GM18873 (cell line): ENCODE measurements around the gene UFSP1.
"Not testable (repeated sequence)": the region's sequence is repeated elsewhere in the genome, so short reads cannot be mapped to it uniquely, and the experiment has no call there.

Source experiments
- ATAC-seq: cut with Tn5 transposase; IDR thresholded peaks from one replicate; pipeline ENCODE4 v1.9.1; 2021; ENCODE audit warnings: mild to moderate bottlenecking, moderate library complexity, moderate number of reproducible peaks; ENCODE audit not compliant: unreplicated experiment, low FRiP score

Gene UFSP1

GRCh38 chr7:100888988-100889750 lies at the start of gene UFSP1:
UFSP1 (minus strand) TSS chr7:100889715; CDS start chr7:100889271, 444 bp downstream.
- ATAC-seq, result peak; percentile 10

- ATAC-seq, result not testable (repeated sequence)
Measured at GRCh38 chr7:100936167-100936566, 46.7 kb upstream of the UFSP1 start.

GRCh38 chr7:100935381-100935780 lies 45.9 kb upstream of the UFSP1 start:
- not testable (repeated sequence) for ATAC-seq

GRCh38 chr7:100933734-100934133 lies 44.2 kb upstream of the UFSP1 start:
- ATAC-seq, result no peak

- ATAC-seq, result no peak
Measured at GRCh38 chr7:100929808-100930174, 40.3 kb upstream of the UFSP1 start.

- ATAC-seq, result not testable (repeated sequence)
Measured at GRCh38 chr7:100923616-100924015, 34.1 kb upstream of the UFSP1 start.

- no peak for ATAC-seq
Measured at GRCh38 chr7:100921039-100921438, 31.5 kb upstream of the UFSP1 start.

GRCh38 chr7:100919779-100920437 lies 30.4 kb upstream of the UFSP1 start:
- ATAC-seq, result not testable (repeated sequence)

- not testable (repeated sequence) for ATAC-seq
Measured at GRCh38 chr7:100919335-100919734, 29.8 kb upstream of the UFSP1 start.

- ATAC-seq, result no peak
Measured at GRCh38 chr7:100914879-100915447, 25.4 kb upstream of the UFSP1 start.

GRCh38 chr7:100914208-100914878 lies 24.8 kb upstream of the UFSP1 start:
- no peak for ATAC-seq

GRCh38 chr7:100911484-100911883 lies 22.0 kb upstream of the UFSP1 start:
- no peak for ATAC-seq

GRCh38 chr7:100910443-100910842 lies 20.9 kb upstream of the UFSP1 start:
- ATAC-seq, result not testable (repeated sequence)

- no peak for ATAC-seq
Measured at GRCh38 chr7:100908512-100908911, 19.0 kb upstream of the UFSP1 start.

GRCh38 chr7:100902638-100903037 lies 13.1 kb upstream of the UFSP1 start:
- ATAC-seq, result no peak

- no peak for ATAC-seq
Measured at GRCh38 chr7:100901921-100902332, 12.4 kb upstream of the UFSP1 start.

- ATAC-seq, result no peak
Measured at GRCh38 chr7:100900978-100901377, 11.5 kb upstream of the UFSP1 start.

- ATAC-seq, result no peak
Measured at GRCh38 chr7:100899432-100899831, 9.9 kb upstream of the UFSP1 start.

- ATAC-seq, result no peak
Measured at GRCh38 chr7:100897772-100898454, 8.4 kb upstream of the UFSP1 start.
